Testis (tissue), 2 donors: Measurements from ENCODE around the gene LDB1.

Experiments used
- CTCF ChIP-seq, 3 experiments: fragments of 450-650 bp in 2 of 3; fragments of 200-600 bp in 1 of 3; sonication (generic) in 1 of 3; IDR thresholded peaks; one replicate each; pipeline ENCODE4 v1.5.1; 2016 to 2019; ENCODE audit warnings: antibody characterized with exemption in 3 of 3, mild to moderate bottlenecking in 2 of 3, moderate library complexity in 1 of 3
- POLR2A ChIP-seq: fragments of 450-650 bp; IDR thresholded peaks from one replicate; pipeline ENCODE4 v1.6.1; 2017; ENCODE audit warnings: antibody characterized with exemption, mild to moderate bottlenecking, moderate library complexity

DNA sequence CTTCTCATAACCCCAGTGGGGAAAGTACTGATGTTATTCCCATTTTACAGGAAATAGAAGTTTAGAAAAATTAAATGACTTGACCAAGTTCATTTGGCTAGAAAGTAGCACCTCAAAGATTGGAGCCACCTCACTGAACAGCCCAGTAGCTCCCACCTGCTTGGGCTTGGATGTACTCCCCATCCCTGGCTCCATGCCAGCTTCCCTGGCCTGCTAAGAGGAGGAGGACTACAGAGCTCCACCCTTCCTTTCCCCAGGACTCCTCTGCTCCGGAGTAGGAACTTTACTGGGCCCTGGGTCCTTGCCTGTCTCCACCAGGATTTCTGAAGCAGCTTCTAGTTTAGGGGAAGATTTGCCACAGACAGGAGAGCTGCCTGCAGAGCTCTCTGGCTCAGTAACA, 52.0 kb downstream of the LDB1 start:
- TF ChIP-seq POLR2A (no peak), CTCF (IDR thresholded peaks at IDR 0.05) (no peak)
